Sigmoid colon (tissue), 4 donors: Measurements from ENCODE around the gene IGF2.

Experiments used
- CTCF ChIP-seq, 4 experiments: fragments of 450-650 bp in 3 of 4; fragments of 200-600 bp in 1 of 4; IDR thresholded peaks; one replicate each; pipeline ENCODE4 v1.5.1; 2016 to 2019; ENCODE audit warnings: antibody characterized with exemption in 4 of 4, mild to moderate bottlenecking in 3 of 4, moderate library complexity in 2 of 4
- POLR2A ChIP-seq, 2 donors: fragments of 450-650 bp; IDR thresholded peaks; one replicate each; pipeline ENCODE4 v1.6.1; 2016; ENCODE audit warnings: antibody characterized with exemption in 2 of 2, mild to moderate bottlenecking in 2 of 2, moderate library complexity in 2 of 2
- POLR2AphosphoS5 ChIP-seq, 4 donors: sonication (generic); formaldehyde crosslinking; IDR thresholded peaks; one replicate each; pipeline ENCODE4 v1.6.1; 2017; ENCODE audit warnings: antibody characterized with exemption in 4 of 4

GRCh38 chr11:2100361-2101170, 38.6 kb downstream of the IGF2 start:
- TF ChIP-seq CTCF (IDR thresholded peaks at IDR 0.05) (no peak), POLR2AphosphoS5 (IDR thresholded peaks at IDR 0.05) (no peak), POLR2A (IDR thresholded peaks at IDR 0.05) (no peak)
